Measurements from ENCODE around the gene MAP3K14. TPM values are rescaled to one million over a fixed set of nuclear protein-coding genes. Genes with fewer than 3 reads are reported as not detected.
"Not testable (repeated sequence)": the region's sequence is repeated elsewhere in the genome, so short reads cannot be mapped to it uniquely, and the experiment has no call there.

MAP3K14 gene
- total RNA-seq, 1 donor from 2014 or later = 1.2 TPM

DNA sequence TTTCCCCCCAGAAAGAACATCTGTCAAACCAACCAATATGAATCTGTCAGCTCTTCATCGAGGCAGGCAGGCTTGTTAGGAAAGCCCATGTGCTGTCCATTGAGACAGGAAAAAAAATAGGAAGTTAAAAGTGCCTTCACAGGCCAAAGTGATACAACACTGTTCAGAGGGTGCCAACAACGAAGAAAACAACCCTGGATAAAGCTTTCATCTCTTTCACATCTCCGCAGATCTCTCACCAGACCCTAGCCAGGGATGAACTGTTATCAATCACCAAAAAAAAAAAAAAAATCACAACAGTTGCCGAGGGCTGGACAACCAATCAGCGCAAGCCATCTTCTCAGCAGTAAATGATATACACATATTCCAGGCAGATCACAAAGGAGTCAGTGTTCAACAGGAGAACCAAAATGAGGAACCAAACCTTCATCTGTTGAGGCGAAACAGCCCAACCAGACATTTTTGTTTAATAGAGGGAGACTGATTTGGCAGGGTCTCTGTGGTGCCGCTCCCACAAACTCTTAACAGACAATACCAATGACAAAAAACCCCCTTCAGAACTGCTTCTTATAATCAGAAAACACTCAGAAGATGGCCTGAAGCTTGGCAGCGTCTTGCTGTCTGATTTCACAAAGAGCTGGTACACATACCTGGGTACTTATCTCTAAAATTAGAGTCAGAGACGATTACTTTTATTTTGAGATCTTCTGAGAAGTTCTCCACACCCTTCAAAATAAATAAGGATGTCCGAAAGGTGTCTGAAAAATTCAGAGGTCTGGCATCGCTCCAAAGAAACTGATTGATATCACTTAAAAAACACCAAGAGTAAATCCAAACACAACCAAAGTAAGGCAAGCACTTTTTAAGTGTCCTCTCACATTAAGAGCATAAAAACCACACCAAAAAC, 1.8 kb downstream of the MAP3K14 start:
- no peak for DNase-seq

DNA sequence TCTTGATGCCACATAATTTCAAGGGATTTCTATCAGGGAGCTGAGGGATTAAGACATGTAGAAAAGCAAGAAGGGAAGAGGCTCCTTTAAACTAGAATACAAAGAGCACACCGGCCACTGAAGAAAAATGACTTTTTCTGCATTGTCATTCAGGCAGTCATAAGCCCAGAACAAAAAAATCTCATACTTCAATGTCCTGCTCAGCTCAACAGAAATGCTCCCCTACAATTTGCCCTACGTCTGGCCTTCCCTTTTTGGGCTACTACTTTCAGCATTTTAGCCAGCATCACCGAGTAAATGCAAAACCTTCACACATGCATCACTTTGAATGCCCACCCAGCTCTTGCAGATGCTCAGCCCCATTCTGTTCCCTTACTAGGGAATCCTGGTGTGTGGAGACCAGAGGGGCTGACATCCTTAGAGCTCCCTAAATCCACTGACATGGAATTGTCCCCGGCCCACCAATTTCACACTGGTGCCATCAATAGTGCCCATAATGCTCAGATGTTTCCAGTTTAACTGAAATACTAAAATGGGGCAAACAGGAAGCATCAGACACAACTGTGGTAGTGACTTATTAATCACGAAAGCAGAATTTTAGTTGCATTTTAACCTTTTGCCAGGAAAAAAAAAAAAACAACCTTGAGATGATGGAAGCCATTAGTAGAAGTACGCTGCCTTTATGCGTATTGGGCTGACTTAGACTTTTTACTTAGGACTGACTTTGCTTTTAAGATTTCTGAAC, 2.7 kb downstream of the MAP3K14 start:
- DNase-seq = no peak

GRCh38 chr17:45313421-45313771, 3.4 kb downstream of the MAP3K14 start:
- no peak for DNase-seq

DNA sequence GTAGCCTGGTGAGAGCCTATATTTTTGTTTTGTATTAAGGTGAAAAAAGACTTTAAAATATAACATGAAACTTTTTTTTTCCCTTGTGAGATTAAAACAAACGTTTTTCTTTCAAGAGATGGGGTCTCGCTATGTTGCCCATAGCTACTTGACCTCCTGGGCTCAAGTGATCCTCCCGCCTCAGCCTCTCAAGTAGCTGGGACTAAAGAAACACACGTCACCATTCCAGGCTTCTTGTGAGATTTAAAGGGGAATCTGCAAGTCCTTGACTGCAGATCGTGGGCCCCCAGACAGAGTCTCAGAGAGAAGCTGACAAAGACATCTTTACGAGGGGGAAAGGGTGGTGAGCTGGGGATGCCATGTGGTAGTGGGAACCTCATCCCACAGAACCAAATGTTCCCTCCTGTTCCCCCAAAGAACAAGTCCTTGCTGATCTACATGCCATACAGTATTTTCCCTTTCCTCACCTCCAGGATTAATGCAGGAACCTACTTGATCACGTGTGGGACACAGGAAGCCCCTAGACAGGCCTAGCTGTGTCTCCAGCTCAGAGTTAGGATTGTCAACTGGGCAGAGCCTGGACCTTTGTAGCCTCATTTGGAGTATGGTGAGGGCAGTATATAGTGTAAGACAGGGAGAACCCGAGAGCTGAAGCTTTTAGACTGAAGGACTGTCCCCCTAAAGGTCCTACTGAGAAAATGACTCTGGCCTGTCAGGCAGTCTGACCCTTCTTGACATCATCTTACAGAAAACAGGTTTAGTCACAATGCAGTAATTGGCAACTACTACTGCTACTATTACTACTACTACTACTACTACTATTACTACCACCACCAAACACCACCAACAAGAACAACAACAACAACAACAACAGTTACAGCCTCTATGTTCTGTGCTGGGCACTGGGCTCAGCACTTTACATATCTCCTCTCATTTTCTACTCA, 4.1 kb downstream of the MAP3K14 start:
- DNase-seq = no peak

GRCh38 chr17:45311760-45312476, 4.9 kb downstream of the MAP3K14 start:
- DNase-seq = no peak

DNA sequence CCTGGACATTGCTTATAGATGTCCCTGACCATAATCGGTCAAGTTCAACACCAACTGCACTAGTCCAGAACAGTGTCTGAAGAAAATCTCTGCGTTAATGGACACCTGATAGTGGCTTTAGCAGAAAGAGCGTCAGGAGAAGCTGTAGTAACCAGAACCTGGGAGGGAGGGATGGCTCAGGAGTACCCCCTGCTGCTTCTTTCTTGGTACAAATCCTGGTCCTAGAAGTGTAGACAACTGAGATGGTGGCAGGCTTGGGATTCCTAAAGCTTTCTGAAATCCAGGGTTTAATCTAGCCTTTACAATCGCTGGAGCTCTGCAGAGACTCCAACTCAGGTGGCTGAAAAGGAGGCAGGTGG, 5.4 kb downstream of the MAP3K14 start:
- DNase-seq = no peak

DNA sequence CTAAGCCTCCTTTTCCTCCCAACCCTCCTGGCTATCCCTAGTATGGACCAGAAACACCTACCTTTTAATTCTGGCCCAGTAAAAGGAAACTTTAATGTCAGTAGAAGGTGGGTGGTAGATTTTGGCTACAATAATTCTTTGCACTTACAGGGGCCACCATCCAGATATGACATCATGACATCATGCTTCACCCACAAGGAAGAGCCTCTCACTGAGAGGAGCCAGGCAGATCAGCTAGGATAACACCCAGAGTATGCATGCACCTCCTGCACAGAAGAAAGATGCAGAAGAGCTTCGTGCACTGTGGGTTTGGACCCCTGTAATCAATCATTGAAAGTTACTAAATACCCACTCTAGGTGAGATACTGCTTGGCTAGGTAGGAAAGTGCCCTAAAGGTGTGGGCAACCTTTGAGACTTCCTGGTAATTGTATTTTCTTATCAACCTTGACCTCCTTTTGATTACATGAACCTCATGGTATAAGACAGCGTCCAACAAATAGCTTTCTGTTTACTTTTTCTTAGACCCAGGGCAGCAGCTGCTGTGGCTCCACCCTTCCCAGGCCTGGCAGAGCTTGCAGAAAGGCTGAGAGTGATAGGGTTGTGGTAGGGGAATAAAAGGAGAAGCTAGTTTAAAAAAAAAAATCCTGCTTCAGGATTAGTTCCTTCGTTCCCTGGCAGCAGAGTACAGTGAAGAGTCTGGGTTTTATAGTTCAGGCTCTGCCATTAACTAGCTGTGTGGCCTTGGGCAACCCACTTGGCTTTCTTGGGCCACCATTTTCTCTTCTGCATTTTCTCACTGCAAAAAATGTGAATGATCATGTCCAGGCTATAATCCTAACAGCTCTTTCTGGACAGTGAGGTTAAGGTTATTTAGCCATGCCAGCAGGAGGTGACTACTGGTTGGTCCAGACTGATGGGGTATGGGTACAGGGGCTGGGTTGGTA, 6.2 kb downstream of the MAP3K14 start:
- no peak for DNase-seq

- no peak for DNase-seq
Observed at GRCh38 chr17:45309400-45309799, 7.4 kb downstream of the MAP3K14 start.

DNA sequence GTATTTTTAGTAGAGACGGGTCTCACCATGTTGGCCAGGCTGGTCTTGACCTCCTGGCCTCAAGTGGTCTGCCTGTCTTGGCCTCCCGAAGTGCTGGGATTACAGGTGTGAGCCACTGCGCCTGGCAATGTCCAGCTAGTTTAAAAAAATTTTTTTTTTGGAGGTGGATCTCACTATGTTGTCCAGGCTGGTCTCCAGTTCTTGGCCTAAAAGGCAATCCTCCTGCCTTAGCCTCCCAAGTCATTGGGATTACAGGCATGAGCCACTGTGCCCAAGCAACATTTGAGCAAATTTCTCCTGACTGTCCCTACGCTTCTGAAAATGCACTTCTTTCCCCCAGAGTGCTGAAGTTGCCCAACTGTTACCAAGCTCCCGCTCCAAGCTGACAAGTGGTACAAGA, 8.0 kb downstream of the MAP3K14 start:
- DNase-seq = no peak

GRCh38 chr17:45308016-45308365, 8.8 kb downstream of the MAP3K14 start:
- no peak for DNase-seq

DNA sequence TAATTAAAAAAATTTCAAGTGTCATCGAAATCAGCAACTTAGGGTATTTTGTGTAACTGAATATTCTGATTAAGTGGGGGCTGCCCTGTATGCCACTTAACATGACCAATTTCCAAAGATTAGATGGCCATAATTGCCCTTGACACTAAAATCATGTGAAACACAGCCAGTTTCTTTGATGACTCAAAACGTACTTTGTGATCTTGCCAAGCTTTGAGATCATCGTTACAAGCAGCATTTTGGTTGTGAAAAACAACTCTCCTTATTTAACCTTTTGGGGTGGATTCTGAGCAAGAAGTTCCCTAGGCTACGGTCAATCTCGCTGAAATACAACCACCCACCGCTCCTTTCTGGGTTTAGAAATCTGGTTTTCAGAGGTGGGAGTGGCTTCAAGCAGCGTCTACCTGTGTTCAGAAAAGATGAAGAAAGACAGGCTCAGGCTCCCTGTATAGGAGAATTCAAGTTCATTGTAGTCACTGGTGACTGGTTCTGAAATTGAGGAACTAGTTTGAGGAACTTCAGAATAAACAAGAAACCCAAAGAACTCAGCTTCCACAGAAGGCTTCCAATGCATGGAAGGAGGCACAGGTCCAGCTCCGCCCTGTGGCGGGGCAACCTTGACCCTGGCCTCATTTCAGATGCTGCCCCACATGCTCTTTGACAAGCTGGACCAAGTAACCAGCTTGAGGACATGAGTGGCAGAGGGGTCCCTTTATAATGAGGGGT, 9.4 kb downstream of the MAP3K14 start:
- DNase-seq = no peak

GRCh38 chr17:45306623-45307022, 10.2 kb downstream of the MAP3K14 start:
- no peak for DNase-seq

DNA sequence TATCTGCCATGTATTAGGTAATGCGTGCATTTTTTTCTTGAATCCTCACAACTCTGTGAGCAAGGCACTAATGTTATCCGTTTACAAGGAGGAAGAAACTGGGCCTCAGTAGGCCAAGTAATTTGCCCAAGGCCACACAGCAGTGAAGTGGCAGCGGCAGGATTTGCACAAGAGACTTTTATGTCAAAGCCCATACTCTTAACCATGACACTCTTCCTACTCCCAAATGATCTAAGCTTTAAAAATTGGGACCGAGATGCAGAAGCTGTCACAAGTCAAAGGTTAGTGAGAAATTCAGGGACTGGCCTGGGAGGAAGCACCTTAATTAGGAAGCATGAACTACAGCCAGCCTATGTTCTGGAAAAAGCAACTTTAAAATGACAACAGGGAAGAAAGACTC, 10.7 kb downstream of the MAP3K14 start:
- DNase-seq = no peak

DNA sequence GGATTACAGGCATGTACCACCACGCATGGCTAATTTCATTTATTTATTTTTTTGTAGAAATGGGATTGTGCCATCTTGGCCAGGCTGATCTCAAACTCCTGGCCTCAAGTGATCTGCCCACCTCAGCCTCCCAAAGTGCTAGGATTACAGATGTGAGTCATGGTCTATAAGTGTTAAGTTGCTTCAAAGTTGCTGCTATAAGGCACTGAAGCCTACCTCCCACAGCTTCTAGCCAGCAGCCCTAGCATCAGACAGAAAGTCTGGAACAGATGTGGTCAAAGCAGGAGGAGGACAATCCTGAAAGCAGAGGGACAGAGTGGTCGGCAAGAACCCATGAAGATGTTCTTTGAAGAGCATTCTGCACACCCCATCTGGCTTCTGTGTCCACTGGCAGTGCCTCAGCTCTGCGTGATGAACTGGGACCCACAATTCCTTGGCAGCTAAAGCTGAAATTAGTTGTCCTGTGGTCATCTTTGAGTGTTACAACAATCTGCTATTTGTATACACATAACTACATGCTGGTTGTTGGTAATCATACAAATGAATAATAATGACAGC, 11.2 kb downstream of the MAP3K14 start:
- no peak for DNase-seq

- peak; percentile 38 for DNase-seq
Observed at GRCh38 chr17:45302649-45303173, 14.1 kb downstream of the MAP3K14 start.

DNA sequence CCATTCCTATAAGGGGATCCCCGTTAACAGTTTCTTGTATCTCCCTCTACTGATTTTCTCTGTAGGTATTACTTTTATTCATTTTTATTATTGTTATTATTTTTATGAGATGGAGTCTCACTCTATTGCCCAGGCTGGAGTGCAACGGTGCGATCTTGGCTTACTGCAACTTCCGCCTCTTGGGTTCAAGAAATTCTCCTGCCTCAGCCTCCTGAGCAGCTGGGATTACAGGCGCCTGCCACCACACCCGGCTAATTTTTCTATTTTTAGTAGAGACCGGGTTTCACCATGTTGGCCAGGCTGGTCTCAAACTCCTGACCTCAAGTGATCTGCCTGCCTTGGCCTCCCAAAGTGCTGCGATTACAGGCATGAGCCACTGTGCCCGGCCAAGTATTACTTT, 14.6 kb downstream of the MAP3K14 start:
- DNase-seq = not testable (repeated sequence)

GRCh38 chr17:45301674-45302073, 15.1 kb downstream of the MAP3K14 start:
- no peak for DNase-seq

DNA sequence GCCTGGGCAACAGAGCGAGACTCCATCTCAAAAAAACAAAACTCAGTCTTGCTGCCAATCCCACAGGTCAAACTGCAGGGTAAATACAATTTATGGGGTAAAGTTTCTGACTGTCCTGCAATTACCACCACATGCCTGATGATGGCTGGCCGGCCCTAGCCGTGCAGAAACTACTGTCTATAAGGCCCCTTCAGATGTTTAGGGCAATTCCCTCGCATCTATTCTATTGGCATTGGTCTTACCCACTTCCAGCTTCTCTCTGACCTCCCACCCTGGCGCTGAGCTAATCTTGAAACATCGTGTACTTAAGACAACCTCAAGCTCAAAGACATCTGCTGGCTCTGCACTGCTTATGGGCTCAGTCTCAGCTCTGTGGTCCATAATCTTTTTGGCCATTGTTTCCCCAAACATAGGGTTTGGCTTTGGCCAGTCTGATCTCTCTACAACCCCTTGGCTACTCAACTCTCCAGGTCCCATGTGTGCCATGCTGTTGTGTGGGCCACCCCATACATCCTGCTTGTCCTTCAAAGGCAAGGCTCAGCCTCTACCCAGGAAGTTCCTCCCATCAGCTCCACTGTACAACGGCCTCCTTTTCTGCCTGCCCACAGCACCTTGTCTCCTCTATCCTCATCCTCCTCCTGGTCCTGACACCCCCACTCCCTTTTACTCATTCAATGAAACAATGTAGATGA, 16.6 kb downstream of the MAP3K14 start:
- DNase-seq = no peak

DNA sequence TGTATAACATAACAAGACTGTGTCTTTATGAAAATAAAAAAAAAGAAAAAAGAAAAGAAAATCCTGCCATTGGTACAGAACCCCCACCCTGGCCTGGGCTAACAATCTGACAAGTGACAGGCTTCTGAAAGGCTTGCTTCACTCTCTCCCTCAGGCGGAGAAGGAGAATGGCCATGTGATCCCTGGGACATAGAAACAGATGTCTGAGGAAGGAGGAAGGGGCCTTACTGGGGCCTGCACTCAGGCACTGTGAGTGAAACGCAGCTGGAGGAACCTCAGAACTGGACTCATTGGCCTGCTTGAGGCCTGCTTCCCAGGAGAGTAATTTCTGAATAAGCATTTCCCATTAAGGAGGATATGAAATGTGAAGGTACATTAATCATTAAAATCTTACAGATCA, 17.5 kb downstream of the MAP3K14 start:
- no peak for DNase-seq

Measured in occipital lobe (tissue), 2 donors.